ENCODE results near the gene HTRA1. TPM values are rescaled to one million over a fixed set of nuclear protein-coding genes. Genes with fewer than 3 reads are reported as not detected.

Gene HTRA1
- total RNA-seq, 1 donor from 2014 or later, result 102 TPM

DNA sequence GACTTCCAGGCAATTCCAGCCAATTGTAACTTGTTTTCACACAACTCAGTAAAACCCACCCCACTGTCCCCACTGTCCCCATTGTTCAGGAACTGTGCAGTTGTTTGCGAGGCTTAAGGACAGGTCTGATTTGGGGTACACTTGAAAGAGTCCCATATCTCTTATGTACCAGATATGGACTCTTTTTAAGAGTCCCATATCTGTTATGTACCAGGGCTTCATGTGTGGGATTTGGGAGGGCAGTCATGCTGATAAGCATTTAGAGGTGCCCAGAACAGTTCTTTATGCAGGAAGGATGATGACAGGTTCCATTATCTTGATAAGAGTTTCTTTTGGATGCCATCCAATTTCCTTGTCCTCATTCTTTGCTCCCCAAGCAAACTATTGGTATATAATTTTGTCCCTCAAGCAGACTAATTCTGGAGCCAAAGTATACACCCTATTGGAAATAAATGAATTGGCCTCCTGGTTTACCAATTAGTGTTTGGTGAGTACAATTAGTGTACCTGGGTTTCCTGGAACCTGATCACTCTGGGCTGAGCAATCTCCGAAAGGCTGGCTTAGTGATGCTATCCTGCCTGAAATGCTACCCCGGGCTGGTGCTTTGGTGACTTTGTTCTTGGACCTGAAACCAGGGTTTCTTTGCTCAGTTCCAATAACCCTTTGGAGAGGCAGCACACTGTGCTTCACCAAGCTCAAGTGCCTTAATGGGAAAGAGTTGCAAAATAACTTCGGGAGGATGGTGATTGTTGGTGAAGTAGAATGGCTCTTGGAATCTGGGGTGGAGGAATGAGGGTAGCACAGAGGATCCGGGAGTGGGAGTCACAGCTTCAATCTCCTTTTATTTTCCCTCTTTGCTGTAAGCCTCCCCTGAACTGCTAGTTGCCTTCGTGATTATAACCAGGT is 93.0 kb downstream of the HTRA1 start:
- no peak for DNase-seq

GRCh38 chr10:122555442-122555841 is 94.1 kb downstream of the HTRA1 start:
- no peak for DNase-seq

DNA sequence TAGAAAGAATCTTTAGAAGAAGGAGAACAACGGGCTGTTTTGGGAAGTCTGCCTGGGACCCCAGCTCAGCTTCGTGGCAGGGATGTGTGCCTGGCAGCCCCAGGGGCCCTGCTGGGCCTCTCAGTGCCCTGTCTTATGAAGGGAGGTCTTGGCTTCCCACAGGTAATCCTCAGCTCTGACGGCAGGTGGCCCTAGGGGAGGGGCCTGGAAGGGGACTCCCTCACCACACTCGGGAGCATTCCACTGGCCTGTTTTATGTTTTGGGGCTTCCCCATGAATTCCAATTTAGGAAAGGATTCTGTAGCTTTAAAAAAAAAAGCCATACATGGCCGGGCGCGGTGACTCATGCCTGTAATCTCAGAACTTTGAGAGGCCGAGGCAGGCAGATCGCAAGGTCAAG is 96.2 kb downstream of the HTRA1 start:
- DNase-seq, result no peak

DNA sequence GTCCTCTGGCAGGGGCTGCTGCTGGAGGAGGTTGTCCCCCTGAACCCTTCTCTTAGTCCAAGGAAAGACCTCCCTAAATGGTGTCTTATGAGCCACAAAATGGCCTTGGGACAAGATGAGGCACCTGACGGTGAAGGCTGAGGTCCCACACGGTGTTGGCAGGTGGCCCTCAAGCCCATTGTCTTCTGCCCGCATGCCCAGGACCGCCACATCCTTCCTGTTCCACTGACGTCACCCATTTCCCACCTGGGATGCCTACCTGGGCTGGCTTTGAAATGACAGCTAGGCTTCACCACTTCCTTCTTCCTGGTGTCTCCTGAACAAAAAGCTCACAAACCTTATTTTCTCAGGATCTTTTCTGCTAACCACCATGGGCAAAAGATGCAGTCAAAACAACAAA is 97.1 kb downstream of the HTRA1 start:
- DNase-seq, result no peak

- no peak for DNase-seq
Measured at GRCh38 chr10:122559228-122559627, 97.9 kb downstream of the HTRA1 start.

GRCh38 chr10:122560279-122560804 is 99.0 kb downstream of the HTRA1 start, which contains the start of gene DMBT1:
DMBT1 (plus strand) TSS chr10:122560754; CDS start chr10:122560771, 17 bp downstream.
- DNase-seq, result no peak

- DNase-seq, result no peak
Measured at GRCh38 chr10:122561212-122561611, 99.9 kb downstream of the HTRA1 start.

DNA sequence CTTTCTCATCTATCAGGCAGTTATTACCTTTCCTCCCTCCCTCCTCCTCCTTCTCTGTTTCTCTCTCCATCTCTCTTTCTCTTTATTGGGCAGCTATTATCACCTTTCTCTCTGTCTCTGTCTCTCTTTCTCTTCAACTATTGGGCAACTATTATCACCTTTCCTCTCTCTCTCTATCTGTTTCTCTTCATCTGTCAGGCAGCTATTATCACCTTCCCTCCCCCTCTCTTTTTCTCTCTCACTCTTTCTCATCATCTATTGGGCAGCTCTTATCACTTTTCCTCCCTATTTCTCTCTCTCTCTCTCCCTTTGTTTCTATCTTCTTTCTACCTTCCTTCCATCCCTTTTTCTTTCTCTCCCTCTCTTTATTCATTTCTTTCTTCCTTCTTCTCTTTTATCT is 100.4 kb downstream of the HTRA1 start:
- DNase-seq, result no peak

Small RNA genes lying within 50 kb of the gene (small RNA-seq; reads per million reads assigned to genes)
- gene MIR3941 (ENCODE audit: low replicate concordance), result not detected

Other genes with a start within 250 kb of the HTRA1 start
- 0.41 TPM for gene BTBD16, start 190.3 kb upstream of the HTRA1 start, total RNA-seq
- gene PLEKHA1, start 86.8 kb upstream of the HTRA1 start, total RNA-seq, result 65.4 TPM
- not detected for gene ARMS2, start 6.9 kb upstream of the HTRA1 start, total RNA-seq
- gene DMBT1, start 99.2 kb downstream of the HTRA1 start, total RNA-seq, result 272 TPM
- gene C10orf120, start 238.3 kb downstream of the HTRA1 start, total RNA-seq, result not detected

Data from tongue (tissue), 3 donors.